ENCODE measurements around the gene CMSS1.

- TF ChIP-seq CTCF (IDR thresholded peaks at IDR 0.05): no peak
- no peak for TF ChIP-seq POLR2A (IDR thresholded peaks at IDR 0.05)
Measured at GRCh38 chr3:99900248-99900647, 82.6 kb downstream of the CMSS1 start.
